Suprapubic skin (tissue), 4 donors: ENCODE data around the gene CRYBA1. TPM values are rescaled to one million over a fixed set of nuclear protein-coding genes. Genes with fewer than 3 reads are reported as not detected.

Source experiments
- DNase-seq, 2 donors: peaks; one replicate each; pipeline ENCODE4 v3.0.0-alpha.2; 2019; ENCODE audit warnings: low spot score in 2 of 2
- H3K27ac ChIP-seq: fragments of 200-600 bp; sonication (generic); one replicate; pipeline ENCODE4 v1.5.1; 2019
- H3K27me3 ChIP-seq: fragments of 200-600 bp; sonication (generic); one replicate; pipeline ENCODE4 v1.5.1; 2019
- H3K36me3 ChIP-seq: fragments of 200-600 bp; sonication (generic); one replicate; pipeline ENCODE4 v1.5.1; 2019
- H3K4me1 ChIP-seq: fragments of 200-600 bp; sonication (generic); one replicate; pipeline ENCODE4 v1.5.1; 2019
- H3K4me3 ChIP-seq: fragments of 200-600 bp; sonication (generic); one replicate; pipeline ENCODE4 v1.5.1; 2019; ENCODE audit warnings: mild to moderate bottlenecking
- H3K9me3 ChIP-seq: fragments of 200-600 bp; sonication (generic); one replicate; pipeline ENCODE4 v1.5.1; 2019
- CTCF ChIP-seq, 2 donors: fragments of 200-600 bp in 1 of 2; fragments of 450-650 bp in 1 of 2; sonication (generic) in 1 of 2; IDR thresholded peaks; one replicate each; pipeline ENCODE4 v1.5.1; 2016 to 2019; ENCODE audit warnings: antibody characterized with exemption in 2 of 2, mild to moderate bottlenecking in 1 of 2, moderate library complexity in 1 of 2
- EP300 ChIP-seq: sonication (generic); formaldehyde crosslinking; IDR thresholded peaks from one replicate; pipeline ENCODE4 v1.6.1; 2017; ENCODE audit warnings: antibody characterized with exemption
- POLR2A ChIP-seq, 2 donors: fragments of 450-650 bp; IDR thresholded peaks; one replicate each; pipeline ENCODE4 v1.6.1; 2017; ENCODE audit warnings: antibody characterized with exemption in 2 of 2, mild to moderate bottlenecking in 2 of 2, moderate library complexity in 2 of 2
- POLR2AphosphoS5 ChIP-seq, 3 donors: sonication (generic); formaldehyde crosslinking; IDR thresholded peaks; one replicate each; pipeline ENCODE4 v1.6.1; 2017; ENCODE audit warnings: antibody characterized with exemption in 3 of 3
- WGBS: methylation state at CpG from one replicate; pipeline ENCODE4 v1.1.5; 2018; 5-methylcytosine and 5-hydroxymethylcytosine counted together
- total RNA-seq, 4 donors: library from RNA; depleted of rRNA; stranded (reverse); fragments of >200 nt; gene quantifications; one replicate each; pipeline ENCODE4 v1.1.0, GENCODE V29; 2016

CRYBA1 gene
- total RNA-seq, 4 donors from 2014 or later = not detected

GRCh38 chr17:29292992-29293889 lies 46.6 kb downstream of the CRYBA1 start:
- Histone ChIP-seq H3K9me3 (no peaks in the 10 kb centered on the region), H3K4me1 (peaks cover 50% of the 10 kb centered on the region), H3K27me3 (no peaks in the 10 kb centered on the region), H3K27ac (peak overlapping the region; percentile 94), H3K36me3 (peaks cover 7% of the 10 kb centered on the region), H3K4me3 (peak overlapping the region; percentile 73)
- WGBS = under 1% methylated on average over 29 of the region's 54 CpGs
- peak; percentile 84 to 86 for DNase-seq
- no peak for TF ChIP-seq POLR2AphosphoS5 (IDR thresholded peaks at IDR 0.05)
- no peak for TF ChIP-seq EP300
- TF ChIP-seq CTCF (IDR thresholded peaks at IDR 0.05) = no peak
- no peak for TF ChIP-seq POLR2A (IDR thresholded peaks at IDR 0.05)

- WGBS = under 1% methylated on average over 25 of the region's 31 CpGs
- peak within 1 kb of the TSS; percentile 94 for H3K27ac ChIP-seq
- no peaks in the 10 kb centered on the region for H3K9me3 ChIP-seq
- peaks cover 44% of the 10 kb centered on the region for H3K4me1 ChIP-seq
- H3K27me3 ChIP-seq = no peaks in the 10 kb centered on the region
- no peak for TF ChIP-seq CTCF (IDR thresholded peaks at IDR 0.05)
- TF ChIP-seq EP300 = no peak
- TF ChIP-seq POLR2A (IDR thresholded peaks at IDR 0.05) = peak; percentile 97 to 99
- peak; percentile 84 to 98 (median 98) for TF ChIP-seq POLR2AphosphoS5 (IDR thresholded peaks at IDR 0.05)
- peak; percentile 100 for DNase-seq
- H3K36me3 ChIP-seq = peaks cover 7% of the 10 kb centered on the region
- peak within 1 kb of the TSS; percentile 73 for H3K4me3 ChIP-seq
These were observed 47.4 kb downstream of the CRYBA1 start, which contains the start of gene NUFIP2 for GRCh38 chr17:29293890-29294579. Gene NUFIP2, minus strand, starts transcription at chr17:29294148. Its CDS starts 89 bp downstream, at chr17:29294059.

DNA sequence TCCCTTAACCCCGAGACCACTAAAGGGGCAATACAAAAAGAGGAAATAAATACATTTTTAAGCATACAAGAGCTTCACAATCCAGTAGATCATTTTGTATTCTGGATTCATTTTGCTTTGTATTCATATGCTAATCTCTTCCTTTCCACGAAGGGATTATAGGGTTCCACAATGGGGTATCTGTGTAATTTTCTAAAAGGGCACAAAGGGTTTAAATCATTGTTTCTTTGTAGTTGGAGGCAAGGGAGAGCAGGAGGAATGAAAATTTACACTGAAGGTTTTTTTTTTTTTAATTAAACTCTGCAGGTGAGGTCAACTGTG lies 47.9 kb downstream of the CRYBA1 start:
- 0% methylated on average over 2 of the region's 2 CpGs for WGBS
- no peaks in the 10 kb centered on the region for H3K9me3 ChIP-seq
- peaks cover 7% of the 10 kb centered on the region for H3K36me3 ChIP-seq
- H3K4me3 ChIP-seq = peak overlapping the region; percentile 73
- DNase-seq = no peak
- no peak for TF ChIP-seq POLR2AphosphoS5 (IDR thresholded peaks at IDR 0.05)
- no peak for TF ChIP-seq EP300
- no peak for TF ChIP-seq CTCF (IDR thresholded peaks at IDR 0.05)
- no peak for TF ChIP-seq POLR2A (IDR thresholded peaks at IDR 0.05)
- no peaks in the 10 kb centered on the region for H3K27me3 ChIP-seq
- H3K4me1 ChIP-seq = peaks cover 39% of the 10 kb centered on the region
- peak overlapping the region; percentile 94 for H3K27ac ChIP-seq

DNA sequence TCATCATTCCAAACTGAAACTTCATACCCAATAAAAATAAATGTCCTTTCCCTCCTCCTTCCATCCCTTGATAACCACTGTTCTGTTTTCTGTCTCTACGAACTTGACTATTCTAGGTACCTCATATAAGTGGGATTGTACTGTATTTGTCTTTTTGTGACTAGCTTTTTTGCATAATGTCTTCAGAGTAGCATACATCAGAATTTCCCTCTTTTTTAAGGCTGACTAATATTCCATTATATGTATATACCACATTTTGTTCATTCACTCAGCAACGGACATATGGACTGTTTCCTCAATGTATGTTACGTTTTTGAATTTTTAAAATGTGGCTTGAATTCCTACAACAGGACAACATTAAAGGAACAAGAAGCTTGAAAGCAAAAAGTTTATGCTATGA lies 48.8 kb downstream of the CRYBA1 start:
- Histone ChIP-seq H3K36me3 (no peaks in the 10 kb centered on the region), H3K27ac (no peak overlapping the region), H3K9me3 (no peaks in the 10 kb centered on the region), H3K4me1 (peaks cover 30% of the 10 kb centered on the region), H3K27me3 (no peaks in the 10 kb centered on the region), H3K4me3 (no peak overlapping the region)
- no peak for TF ChIP-seq CTCF (IDR thresholded peaks at IDR 0.05)
- no peak for TF ChIP-seq EP300
- no peak for TF ChIP-seq POLR2AphosphoS5 (IDR thresholded peaks at IDR 0.05)
- TF ChIP-seq POLR2A (IDR thresholded peaks at IDR 0.05) = no peak
- DNase-seq = no peak
- over 99% methylated on average over 3 of the region's 3 CpGs for WGBS

- Histone ChIP-seq H3K27ac (no peak overlapping the region), H3K9me3 (no peaks in the 10 kb centered on the region), H3K4me3 (no peak overlapping the region), H3K36me3 (no peaks in the 10 kb centered on the region), H3K27me3 (no peaks in the 10 kb centered on the region), H3K4me1 (peaks cover 12% of the 10 kb centered on the region)
- 90% methylated on average over 2 of the region's 2 CpGs for WGBS
- DNase-seq = no peak
- no peak for TF ChIP-seq POLR2AphosphoS5 (IDR thresholded peaks at IDR 0.05)
- no peak for TF ChIP-seq POLR2A (IDR thresholded peaks at IDR 0.05)
These were observed 52.4 kb downstream of the CRYBA1 start for GRCh38 chr17:29299031-29299430.
